Cardiac muscle cell (in vitro differentiated cells and primary cell): ENCODE results near the gene WDR17. TPM values are rescaled to one million over a fixed set of nuclear protein-coding genes. Genes with fewer than 3 reads are reported as not detected.

Experiments used
- DNase-seq, 2 donors: peaks; one replicate each; pipeline versions ENCODE4 v3.0.0 to v3.0.0-alpha.2; 2010 to 2017; ENCODE audit warnings: low read depth in 1 of 2, low spot score in 1 of 2
- H3K27ac ChIP-seq: fragments of 200-600 bp; sonication (generic); 2 replicates; pipeline ENCODE4 v1.5.1; 2016
- H3K27me3 ChIP-seq: fragments of 200-600 bp; sonication (generic); 2 replicates; pipeline ENCODE4 v1.6.0; 2016; ENCODE audit warnings: control low read depth
- H3K36me3 ChIP-seq: fragments of 200-600 bp; sonication (generic); 2 replicates; pipeline ENCODE4 v1.5.1; 2016; ENCODE audit warnings: control low read depth
- H3K4me1 ChIP-seq: fragments of 200-600 bp; sonication (generic); 2 replicates; pipeline ENCODE4 v1.8.1; 2017; ENCODE audit warnings: low read depth, mild to moderate bottlenecking, mixed run types
- H3K4me3 ChIP-seq: fragments of 200-600 bp; sonication (generic); 2 replicates; pipeline ENCODE4 v1.5.1; 2016; ENCODE audit warnings: mild to moderate bottlenecking
- H3K9me3 ChIP-seq: fragments of 200-600 bp; sonication (generic); 2 replicates; pipeline ENCODE4 v1.5.1; 2017; ENCODE audit warnings: low read depth, mild to moderate bottlenecking, control low read depth
- CTCF ChIP-seq: IDR thresholded peaks from 2 replicates; pipeline ENCODE4 v1.5.1; 2012; ENCODE audit warnings: low read depth, mild to moderate bottlenecking, low read length
- polyA plus RNA-seq: library from polyadenylated mRNA; unstranded; fragments of >200 nt; fragmentation: Nextera tagmentation; extraction: Ambion mirVana; gene quantifications from 2 replicates; pipeline ENCODE4 v1.2.1, GENCODE V29; 2016
- total RNA-seq: library from RNA; depleted of rRNA; stranded (reverse); fragments of >200 nt; gene quantifications from 2 replicates; pipeline ENCODE4 v1.2.3, GENCODE V29; 2016

The WDR17 gene
- total and polyA plus RNA-seq, 2 experiments from 2014 or later: 0.39 to 0.77 TPM

- TF ChIP-seq CTCF: no peak
- Histone ChIP-seq H3K9me3 (no peaks in the 10 kb centered on the region), H3K4me3 (no peak overlapping the region), H3K27ac (no peak overlapping the region), H3K4me1 (peaks cover 3% of the 10 kb centered on the region), H3K27me3 (no peaks in the 10 kb centered on the region), H3K36me3 (no peaks in the 10 kb centered on the region)
- peak in 1 of 2 donors; percentile 6 for DNase-seq
Measured at GRCh38 chr4:176189891-176190795, 124.5 kb downstream of the WDR17 start.

- H3K4me3 ChIP-seq: no peak overlapping the region
- H3K27ac ChIP-seq: no peak overlapping the region
- no peaks in the 10 kb centered on the region for H3K36me3 ChIP-seq
- H3K9me3 ChIP-seq: no peaks in the 10 kb centered on the region
- no peak for TF ChIP-seq CTCF
- DNase-seq: no peak
- peaks cover 7% of the 10 kb centered on the region for H3K4me1 ChIP-seq
- no peaks in the 10 kb centered on the region for H3K27me3 ChIP-seq
Measured at GRCh38 chr4:176191974-176192373, 126.3 kb downstream of the WDR17 start.

GRCh38 chr4:176193126-176193525 is 127.5 kb downstream of the WDR17 start:
- no peaks in the 10 kb centered on the region for H3K27me3 ChIP-seq
- H3K9me3 ChIP-seq: no peaks in the 10 kb centered on the region
- H3K4me3 ChIP-seq: no peak overlapping the region
- no peaks in the 10 kb centered on the region for H3K36me3 ChIP-seq
- DNase-seq: peak in 1 of 2 donors; percentile 38
- no peak overlapping the region for H3K27ac ChIP-seq
- peaks cover 7% of the 10 kb centered on the region for H3K4me1 ChIP-seq
- TF ChIP-seq CTCF: no peak

DNA sequence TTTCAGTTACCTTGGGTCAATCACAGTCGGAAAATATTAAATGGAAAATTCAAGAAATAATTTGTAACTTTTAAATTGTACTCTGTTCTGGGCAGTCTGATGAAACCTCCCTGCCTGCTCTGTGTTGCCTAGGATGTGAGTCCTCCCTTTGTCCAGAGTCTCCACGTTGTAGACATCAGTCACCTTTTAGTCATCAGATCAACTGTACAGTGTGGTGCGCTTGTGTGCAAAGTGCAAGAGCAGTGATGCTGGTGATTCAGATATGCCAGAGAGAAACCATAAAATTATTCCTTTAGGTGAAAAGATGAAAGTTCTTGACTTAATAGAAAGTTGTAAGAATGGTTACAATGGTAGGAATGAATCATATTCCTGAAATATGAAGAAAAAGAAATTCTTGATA is 128.3 kb downstream of the WDR17 start:
- TF ChIP-seq CTCF: no peak
- DNase-seq: peak in 1 of 2 donors; percentile 21
- peaks cover 7% of the 10 kb centered on the region for H3K4me1 ChIP-seq
- H3K27ac ChIP-seq: no peak overlapping the region
- H3K27me3 ChIP-seq: no peaks in the 10 kb centered on the region
- no peaks in the 10 kb centered on the region for H3K36me3 ChIP-seq
- no peaks in the 10 kb centered on the region for H3K9me3 ChIP-seq
- H3K4me3 ChIP-seq: no peak overlapping the region

DNA sequence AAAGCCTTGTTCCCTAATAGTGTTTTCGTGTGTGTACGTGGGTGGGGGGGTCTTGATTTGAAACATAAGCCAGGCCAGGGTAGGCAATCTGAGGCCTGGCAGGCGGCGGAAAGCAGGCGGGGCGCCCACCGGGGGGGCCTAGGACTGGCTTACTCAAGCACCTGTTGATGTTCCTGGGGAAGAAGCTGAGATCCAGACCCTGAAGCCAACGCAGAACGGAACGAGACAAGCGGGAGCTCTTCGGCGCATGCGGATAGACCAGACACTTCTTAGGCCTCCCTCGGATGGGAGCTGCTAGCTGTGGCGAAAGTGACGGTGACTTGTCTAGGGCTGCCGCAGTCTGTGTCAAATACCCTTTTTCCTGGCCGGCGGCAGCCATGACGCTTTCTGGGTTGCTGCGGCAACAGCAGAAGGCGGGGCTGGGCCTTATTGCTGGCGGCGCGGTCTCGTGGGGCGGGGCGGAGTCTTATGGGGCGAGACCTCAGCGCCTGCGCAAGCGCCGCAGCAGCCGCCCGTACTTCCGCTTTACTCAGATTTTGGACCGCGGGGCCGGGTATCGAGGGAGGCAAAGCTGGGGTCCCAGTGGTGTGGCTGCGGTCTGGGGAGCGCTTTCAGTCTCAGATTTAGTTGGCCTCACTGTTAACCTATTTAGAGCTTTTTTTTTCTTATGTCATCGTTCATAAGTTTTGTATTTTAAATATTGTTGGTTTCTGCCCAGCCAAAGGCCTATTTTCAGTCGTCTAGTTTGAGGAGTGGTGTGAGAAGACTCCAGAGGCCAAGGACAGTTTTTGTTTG is 129.7 kb downstream of the WDR17 start, which contains the start of gene SPATA4:
SPATA4 (minus strand) TSS at position 402 of the 795 bp plus-strand sequence; CDS start at position 379, 23 bp downstream.
- Histone ChIP-seq H3K9me3 (no peaks in the 10 kb centered on the region), H3K36me3 (no peaks in the 10 kb centered on the region), H3K4me1 (peaks cover 7% of the 10 kb centered on the region), H3K27ac (peak within 1 kb of the TSS; percentile 86), H3K27me3 (no peaks in the 10 kb centered on the region), H3K4me3 (peak within 1 kb of the TSS; percentile 32)
- DNase-seq: peak; percentile 95 to 97
- no peak for TF ChIP-seq CTCF
